ENCODE measurements around the gene SMPDL3B.

Gene SMPDL3B

GRCh38 chr1:27906759-27907158, 28.0 kb upstream of the SMPDL3B start:
- Histone ChIP-seq H3K9me3 (ENCODE audit: low read length) (no peaks in the 10 kb centered on the region), H3K4me3 (ENCODE audit: low read depth, low read length, poor library complexity, severe bottlenecking) (no peak overlapping the region), H3K27ac (ENCODE audit: low read depth, low read length, poor library complexity, severe bottlenecking) (no peak overlapping the region), H3K9ac (ENCODE audit: low read length) (no peak overlapping the region), H3K4me1 (ENCODE audit: insufficient read depth, low read length, severe bottlenecking) (no peaks in the 10 kb centered on the region), H3K79me2 (ENCODE audit: insufficient read depth, low read length) (no peaks in the 10 kb centered on the region), H3K4me2 (ENCODE audit: low read length) (no peak overlapping the region), H4K20me1 (ENCODE audit: insufficient read depth, low read length) (no peaks in the 10 kb centered on the region), H3F3A (ENCODE audit: insufficient read depth, low read length) (no peaks in the 10 kb centered on the region), H3K27me3 (ENCODE audit: insufficient read depth, low read length) (no peaks in the 10 kb centered on the region), H3K36me3 (ENCODE audit: insufficient read depth, low read length) (peaks cover 97% of the 10 kb centered on the region), H2AFZ (ENCODE audit: low read length) (no peak overlapping the region), H3K9me2 (ENCODE audit: low read depth, low read length) (no peaks in the 10 kb centered on the region)
- TF ChIP-seq EZH2 (IDR thresholded peaks at IDR 0.05; ENCODE audit: borderline replicate concordance, low read length) = no peak
- no peak for TF ChIP-seq CTCF (IDR thresholded peaks at IDR 0.05; ENCODE audit: low read length)

- no peaks in the 10 kb centered on the region for H4K20me1 ChIP-seq (ENCODE audit: insufficient read depth, low read length)
- no peaks in the 10 kb centered on the region for H3K27me3 ChIP-seq (ENCODE audit: insufficient read depth, low read length)
- no peaks in the 10 kb centered on the region for H3F3A ChIP-seq (ENCODE audit: insufficient read depth, low read length)
- TF ChIP-seq EZH2 (IDR thresholded peaks at IDR 0.05; ENCODE audit: borderline replicate concordance, low read length) (no peak), CTCF (IDR thresholded peaks at IDR 0.05; ENCODE audit: low read length) (no peak)
- H3K9ac ChIP-seq (ENCODE audit: low read length) = no peak overlapping the region
- H3K9me2 ChIP-seq (ENCODE audit: low read depth, low read length) = no peaks in the 10 kb centered on the region
- H3K4me3 ChIP-seq (ENCODE audit: low read depth, low read length, poor library complexity, severe bottlenecking) = no peak overlapping the region
- H3K79me2 ChIP-seq (ENCODE audit: insufficient read depth, low read length) = peaks cover 6% of the 10 kb centered on the region; the same call in 1 of the 2 replicates
- H3K9me3 ChIP-seq (ENCODE audit: low read length) = no peaks in the 10 kb centered on the region
- H3K27ac ChIP-seq (ENCODE audit: low read depth, low read length, poor library complexity, severe bottlenecking) = no peak overlapping the region
- no peak overlapping the region for H2AFZ ChIP-seq (ENCODE audit: low read length)
- peaks cover 52% of the 10 kb centered on the region for H3K36me3 ChIP-seq (ENCODE audit: insufficient read depth, low read length)
- H3K4me2 ChIP-seq (ENCODE audit: low read length) = no peak overlapping the region; the same call in 1 of the 2 replicates
- H3K4me1 ChIP-seq (ENCODE audit: insufficient read depth, low read length, severe bottlenecking) = peaks cover 5% of the 10 kb centered on the region
These were observed 22.4 kb upstream of the SMPDL3B start for GRCh38 chr1:27912429-27912828.

- H3K9me2 ChIP-seq (ENCODE audit: low read depth, low read length) = no peaks in the 10 kb centered on the region
- peaks cover 26% of the 10 kb centered on the region for H3K36me3 ChIP-seq (ENCODE audit: insufficient read depth, low read length)
- peak overlapping the region; percentile 71 for H3K4me3 ChIP-seq (ENCODE audit: low read depth, low read length, poor library complexity, severe bottlenecking)
- H3K79me2 ChIP-seq (ENCODE audit: insufficient read depth, low read length) = peaks cover 6% of the 10 kb centered on the region; the same call in 1 of the 2 replicates
- no peaks in the 10 kb centered on the region for H4K20me1 ChIP-seq (ENCODE audit: insufficient read depth, low read length)
- peaks cover 9% of the 10 kb centered on the region for H3K4me1 ChIP-seq (ENCODE audit: insufficient read depth, low read length, severe bottlenecking)
- no peaks in the 10 kb centered on the region for H3K27me3 ChIP-seq (ENCODE audit: insufficient read depth, low read length)
- H3K9me3 ChIP-seq (ENCODE audit: low read length) = no peaks in the 10 kb centered on the region
- H3F3A ChIP-seq (ENCODE audit: insufficient read depth, low read length) = no peaks in the 10 kb centered on the region
- H3K27ac ChIP-seq (ENCODE audit: low read depth, low read length, poor library complexity, severe bottlenecking) = no peak overlapping the region
- TF ChIP-seq CTCF (IDR thresholded peaks at IDR 0.05; ENCODE audit: low read length) (no peak), EZH2 (IDR thresholded peaks at IDR 0.05; ENCODE audit: borderline replicate concordance, low read length) (no peak)
- peak overlapping the region; percentile 19; the same call in 1 of the 2 replicates for H2AFZ ChIP-seq (ENCODE audit: low read length)
- peak overlapping the region; percentile 79; the same call in 1 of the 2 replicates for H3K4me2 ChIP-seq (ENCODE audit: low read length)
- H3K9ac ChIP-seq (ENCODE audit: low read length) = no peak overlapping the region
These were observed 19.7 kb upstream of the SMPDL3B start for GRCh38 chr1:27915082-27915575.

Data from OCI-LY1 (cell line).